Dendritic cell treated with granulocyte-macrophage colony-stimulating factor and Interleukin-4, amounts not matched to agents 40 ng/mL and 50 ng/mL, for 4 days (primary cell): Measurements from ENCODE around the gene HMCN1.

Experiments
- H3K27ac Mint-ChIP-seq: one replicate; pipeline ENCODE4 v1.8.0; 2022; ENCODE audit warnings: mild to moderate bottlenecking, mixed read lengths
- H3K27me3 Mint-ChIP-seq: one replicate; pipeline ENCODE4 v1.8.0; 2022; ENCODE audit warnings: mild to moderate bottlenecking, mixed read lengths
- H3K36me3 Mint-ChIP-seq: one replicate; pipeline ENCODE4 v1.8.0; 2022; ENCODE audit warnings: low read depth, mixed read lengths
- H3K4me1 Mint-ChIP-seq: one replicate; pipeline ENCODE4 v1.8.0; 2022; ENCODE audit warnings: low read depth, mixed read lengths
- H3K4me3 Mint-ChIP-seq: one replicate; pipeline ENCODE4 v1.8.0; 2022; ENCODE audit warnings: mild to moderate bottlenecking, moderate library complexity, mixed read lengths
- H3K9me3 Mint-ChIP-seq: one replicate; pipeline ENCODE4 v1.8.0; 2022; ENCODE audit warnings: mixed read lengths
- intact Hi-C: fragments of 100-400 bp; cut with micrococcal nuclease; formaldehyde crosslinking; loops from one replicate; pipeline ENCODE4 v1.15.0; 2022

HMCN1 gene

DNA sequence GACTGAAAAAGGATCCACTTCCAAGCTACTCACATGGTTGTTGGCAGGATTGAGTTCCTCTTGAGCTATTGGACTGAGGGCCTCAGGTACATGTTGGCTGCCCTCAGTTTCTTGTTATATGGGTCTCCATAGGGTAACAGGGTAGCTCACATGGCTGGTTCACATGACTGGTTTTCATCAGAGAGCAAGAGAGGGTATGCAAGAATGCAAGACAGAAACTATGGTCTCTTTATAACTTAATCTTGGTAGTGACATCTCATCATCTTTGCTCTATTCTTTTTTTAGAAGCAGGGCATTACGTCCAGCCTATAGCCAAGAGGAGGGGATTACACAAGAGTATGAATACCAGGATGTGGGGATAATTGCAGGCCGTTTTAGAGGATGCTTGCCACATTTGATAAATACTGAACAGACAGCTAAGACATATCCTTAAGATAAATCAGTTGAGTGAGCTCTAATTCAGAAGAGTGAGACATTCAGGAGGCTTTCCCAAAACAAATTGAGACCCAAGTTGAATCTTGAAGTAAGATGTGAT, 100.2 kb downstream of the HMCN1 start:
- no peaks in the 10 kb centered on the region for H3K27me3 Mint-ChIP-seq
- intact Hi-C loops = no loop called here
- H3K36me3 Mint-ChIP-seq = no peaks in the 10 kb centered on the region
- no peak overlapping the region for H3K4me3 Mint-ChIP-seq
- no peak overlapping the region for H3K27ac Mint-ChIP-seq
- H3K9me3 Mint-ChIP-seq = no peaks in the 10 kb centered on the region
- H3K4me1 Mint-ChIP-seq = no peaks in the 10 kb centered on the region

DNA sequence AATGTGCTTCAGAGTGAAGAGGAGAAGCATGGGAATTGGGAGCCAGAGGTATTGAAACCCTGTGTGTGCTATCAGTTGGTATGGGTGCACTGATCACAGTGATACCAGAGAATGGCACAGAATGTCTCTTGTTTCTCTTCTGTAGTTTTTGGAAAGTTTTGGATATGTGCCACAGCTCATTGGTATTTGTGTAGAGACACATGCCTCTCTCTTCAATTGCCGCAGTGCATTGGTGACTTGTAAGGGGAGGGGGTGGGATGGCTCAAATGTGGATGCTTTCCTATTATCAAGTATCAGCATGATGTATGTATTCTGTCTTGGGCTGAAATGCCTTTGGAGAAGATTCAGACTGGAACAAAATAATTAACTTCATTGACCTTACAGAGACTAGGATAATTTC, 101.0 kb downstream of the HMCN1 start:
- no peaks in the 10 kb centered on the region for H3K9me3 Mint-ChIP-seq
- H3K27me3 Mint-ChIP-seq = no peaks in the 10 kb centered on the region
- no peak overlapping the region for H3K27ac Mint-ChIP-seq
- no peak overlapping the region for H3K4me3 Mint-ChIP-seq
- no peaks in the 10 kb centered on the region for H3K4me1 Mint-ChIP-seq
- H3K36me3 Mint-ChIP-seq = no peaks in the 10 kb centered on the region
- intact Hi-C loops = no loop called here

GRCh38 chr1:185837711-185838110, 103.5 kb downstream of the HMCN1 start:
- Mint-ChIP-seq H3K27ac (no peak overlapping the region), H3K36me3 (no peaks in the 10 kb centered on the region), H3K4me1 (no peaks in the 10 kb centered on the region), H3K27me3 (no peaks in the 10 kb centered on the region), H3K9me3 (no peaks in the 10 kb centered on the region), H3K4me3 (no peak overlapping the region)
- intact Hi-C loops = no loop called here

GRCh38 chr1:185838111-185838510, 103.9 kb downstream of the HMCN1 start:
- intact Hi-C loops = no loop called here
- Mint-ChIP-seq H3K27ac (no peak overlapping the region), H3K9me3 (no peaks in the 10 kb centered on the region), H3K27me3 (no peaks in the 10 kb centered on the region), H3K4me3 (no peak overlapping the region), H3K4me1 (no peaks in the 10 kb centered on the region), H3K36me3 (no peaks in the 10 kb centered on the region)

- Mint-ChIP-seq H3K4me1 (no peaks in the 10 kb centered on the region), H3K9me3 (no peaks in the 10 kb centered on the region), H3K4me3 (no peak overlapping the region)
Measured at GRCh38 chr1:185840880-185841279, 106.7 kb downstream of the HMCN1 start.

DNA sequence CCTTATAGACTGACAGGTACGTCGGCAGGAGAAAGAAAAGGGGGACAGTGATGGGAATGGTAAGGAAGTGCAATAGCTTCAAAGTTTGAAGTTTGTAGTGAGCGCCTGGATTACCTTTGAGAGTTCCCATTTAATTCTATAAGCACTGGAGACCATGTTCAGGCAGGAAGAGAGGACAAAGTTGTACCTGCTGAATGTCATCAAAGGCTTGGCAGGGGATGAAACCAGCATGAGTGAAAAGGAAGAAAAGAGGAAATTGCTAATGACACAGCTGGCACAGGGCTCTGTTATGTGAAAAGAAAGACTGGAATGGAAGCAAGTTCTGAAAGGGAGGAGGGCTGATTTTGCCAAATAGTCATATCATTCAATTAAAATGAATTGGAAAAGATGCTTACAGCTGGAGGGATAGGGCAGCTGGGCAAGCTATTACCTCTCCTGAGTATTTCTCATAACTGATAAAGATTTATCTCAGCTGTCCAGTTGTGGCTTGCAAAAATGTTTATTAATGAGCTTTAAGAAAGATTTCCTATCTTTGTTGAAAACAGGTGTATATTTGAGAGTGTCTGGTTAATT, 109.2 kb downstream of the HMCN1 start:
- Mint-ChIP-seq H3K27ac (no peak overlapping the region), H3K36me3 (no peaks in the 10 kb centered on the region), H3K9me3 (no peaks in the 10 kb centered on the region), H3K27me3 (no peaks in the 10 kb centered on the region), H3K4me3 (no peak overlapping the region), H3K4me1 (no peaks in the 10 kb centered on the region)
- intact Hi-C loops = no loop called here

More at GRCh38 chr1:185840880-185841279, 106.7 kb downstream of the HMCN1 start:
- H3K36me3 Mint-ChIP-seq = no peaks in the 10 kb centered on the region
- intact Hi-C loops = no loop called here
- H3K27ac Mint-ChIP-seq = no peak overlapping the region
- H3K27me3 Mint-ChIP-seq = no peaks in the 10 kb centered on the region

GRCh38 chr1:185843986-185844385, 109.8 kb downstream of the HMCN1 start:
- H3K9me3 Mint-ChIP-seq = no peaks in the 10 kb centered on the region

DNA sequence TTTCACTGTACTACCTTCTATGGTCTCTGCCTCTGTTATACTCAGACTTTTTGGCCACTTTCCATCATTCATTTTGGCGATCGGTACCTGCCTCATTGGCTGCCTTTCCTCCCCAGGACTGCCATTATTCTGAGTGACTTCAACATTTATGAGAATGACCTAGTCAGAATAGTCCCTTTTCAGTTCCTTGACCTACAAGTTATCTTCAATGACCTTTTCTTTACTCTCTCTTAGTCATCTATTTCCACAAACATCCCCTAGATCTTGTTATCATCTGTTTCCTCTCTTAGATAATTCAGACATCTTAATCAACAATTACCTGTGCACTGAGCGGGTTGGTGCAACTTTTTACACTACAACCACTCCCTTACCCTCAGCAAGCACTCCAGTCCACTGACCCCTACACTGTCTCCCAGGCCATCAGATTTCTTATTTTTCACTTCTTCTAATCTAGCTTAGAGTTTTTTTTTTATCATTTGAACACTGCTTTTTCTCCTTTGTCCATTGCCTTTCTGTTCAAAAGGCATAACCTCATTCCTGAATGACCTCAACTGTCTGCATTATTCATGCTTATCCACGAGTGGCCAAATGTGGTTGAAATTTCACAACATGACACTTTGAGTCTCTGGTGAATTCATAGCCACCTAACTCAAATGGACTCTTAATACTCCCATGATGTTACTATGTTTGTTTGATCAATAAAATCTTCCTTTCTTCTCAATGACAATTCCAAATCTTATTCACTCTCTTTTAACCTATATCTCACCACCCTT, 112.7 kb downstream of the HMCN1 start:
- Mint-ChIP-seq H3K9me3 (no peaks in the 10 kb centered on the region), H3K4me1 (no peaks in the 10 kb centered on the region), H3K27ac (no peak overlapping the region), H3K36me3 (no peaks in the 10 kb centered on the region), H3K4me3 (no peak overlapping the region), H3K27me3 (no peaks in the 10 kb centered on the region)
- intact Hi-C loops = no loop called here

More at GRCh38 chr1:185843986-185844385, 109.8 kb downstream of the HMCN1 start:
- Mint-ChIP-seq H3K27me3 (no peaks in the 10 kb centered on the region), H3K27ac (no peak overlapping the region), H3K4me3 (no peak overlapping the region), H3K4me1 (no peaks in the 10 kb centered on the region), H3K36me3 (no peaks in the 10 kb centered on the region)
- intact Hi-C loops = no loop called here

GRCh38 chr1:185849014-185849413, 114.8 kb downstream of the HMCN1 start:
- Mint-ChIP-seq H3K4me3 (no peak overlapping the region), H3K9me3 (no peaks in the 10 kb centered on the region), H3K27me3 (no peaks in the 10 kb centered on the region), H3K4me1 (no peaks in the 10 kb centered on the region), H3K27ac (no peak overlapping the region), H3K36me3 (no peaks in the 10 kb centered on the region)
- intact Hi-C loops = no loop called here

GRCh38 chr1:185850366-185850765, 116.2 kb downstream of the HMCN1 start:
- Mint-ChIP-seq H3K4me1 (no peaks in the 10 kb centered on the region), H3K4me3 (no peak overlapping the region), H3K36me3 (no peaks in the 10 kb centered on the region), H3K27me3 (no peaks in the 10 kb centered on the region), H3K27ac (no peak overlapping the region), H3K9me3 (no peaks in the 10 kb centered on the region)
- intact Hi-C loops = no loop called here

DNA sequence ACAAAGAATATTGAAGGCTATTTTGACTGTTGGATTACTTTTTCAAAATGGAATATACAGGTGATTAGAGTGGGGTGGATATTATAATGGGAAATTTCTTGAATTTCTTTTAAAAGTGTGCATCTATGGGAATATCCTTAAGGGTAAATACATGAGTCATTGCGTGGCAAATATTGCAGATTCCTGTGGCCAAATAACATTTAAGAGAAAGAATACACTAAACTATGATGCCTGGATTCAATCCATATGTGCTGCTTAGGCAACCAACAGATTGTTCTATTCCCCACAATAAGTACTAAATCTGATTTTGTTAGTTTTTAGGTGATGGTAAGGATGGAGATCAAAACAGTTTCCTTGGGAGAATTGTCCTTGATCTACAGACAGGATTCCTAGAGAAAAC, 119.5 kb downstream of the HMCN1 start:
- no peaks in the 10 kb centered on the region for H3K4me1 Mint-ChIP-seq
- intact Hi-C loops = no loop called here
- H3K36me3 Mint-ChIP-seq = no peaks in the 10 kb centered on the region
- no peaks in the 10 kb centered on the region for H3K9me3 Mint-ChIP-seq
- H3K27ac Mint-ChIP-seq = no peak overlapping the region
- H3K4me3 Mint-ChIP-seq = no peak overlapping the region
- no peaks in the 10 kb centered on the region for H3K27me3 Mint-ChIP-seq

- no peaks in the 10 kb centered on the region for H3K27me3 Mint-ChIP-seq
- H3K27ac Mint-ChIP-seq = no peak overlapping the region
- no peaks in the 10 kb centered on the region for H3K36me3 Mint-ChIP-seq
- H3K4me3 Mint-ChIP-seq = no peak overlapping the region
- no peaks in the 10 kb centered on the region for H3K4me1 Mint-ChIP-seq
- intact Hi-C loops = no loop called here
- no peaks in the 10 kb centered on the region for H3K9me3 Mint-ChIP-seq
Measured at GRCh38 chr1:185856482-185856881, 122.3 kb downstream of the HMCN1 start.

DNA sequence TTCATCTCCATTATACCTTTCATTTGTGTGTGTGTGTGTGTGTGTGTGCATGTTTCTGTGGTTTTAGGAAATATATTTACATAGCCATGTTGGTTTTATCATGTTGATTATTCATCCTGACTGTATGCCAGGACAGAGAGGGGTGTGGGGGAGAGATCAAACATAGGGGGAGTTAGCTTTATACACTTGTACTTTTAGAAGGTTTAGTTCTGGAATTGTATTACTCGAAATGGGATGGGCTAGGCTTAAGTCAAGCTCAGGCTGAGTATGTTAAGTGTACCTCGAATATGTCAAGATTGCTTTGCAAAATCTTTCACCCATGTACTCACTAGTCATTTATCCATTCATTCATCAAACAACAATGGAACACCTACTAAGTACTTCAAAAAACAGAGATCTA, 123.3 kb downstream of the HMCN1 start:
- intact Hi-C loops = no loop called here
- H3K9me3 Mint-ChIP-seq = no peaks in the 10 kb centered on the region
- H3K4me1 Mint-ChIP-seq = no peaks in the 10 kb centered on the region
- H3K36me3 Mint-ChIP-seq = no peaks in the 10 kb centered on the region
- no peak overlapping the region for H3K27ac Mint-ChIP-seq
- no peaks in the 10 kb centered on the region for H3K27me3 Mint-ChIP-seq
- no peak overlapping the region for H3K4me3 Mint-ChIP-seq

DNA sequence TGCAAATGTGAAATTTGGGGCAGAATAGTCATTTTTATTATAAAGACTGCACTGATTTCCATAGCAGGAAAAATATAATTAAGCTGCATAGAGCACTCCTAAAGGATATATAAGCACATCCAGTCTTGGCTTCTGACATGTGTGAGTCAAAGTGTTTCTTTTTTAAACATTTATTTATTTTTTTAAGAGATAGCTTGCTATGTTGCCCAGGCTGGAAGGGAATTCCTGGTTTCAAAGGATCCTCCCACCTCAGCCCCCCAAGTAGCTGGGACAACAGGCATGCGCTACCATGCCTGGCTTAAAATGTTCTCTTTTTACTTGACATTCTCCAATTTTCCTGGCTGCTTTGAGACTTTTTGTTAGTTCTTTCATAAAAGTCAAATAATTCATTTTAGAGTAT, 126.1 kb downstream of the HMCN1 start:
- H3K27ac Mint-ChIP-seq = no peak overlapping the region
- H3K4me3 Mint-ChIP-seq = no peak overlapping the region
- intact Hi-C loops = no loop called here
- H3K4me1 Mint-ChIP-seq = no peaks in the 10 kb centered on the region
- H3K36me3 Mint-ChIP-seq = no peaks in the 10 kb centered on the region
- no peaks in the 10 kb centered on the region for H3K27me3 Mint-ChIP-seq
- no peaks in the 10 kb centered on the region for H3K9me3 Mint-ChIP-seq

- H3K4me3 Mint-ChIP-seq = no peak overlapping the region
- intact Hi-C loops = no loop called here
- no peak overlapping the region for H3K27ac Mint-ChIP-seq
- no peaks in the 10 kb centered on the region for H3K36me3 Mint-ChIP-seq
- no peaks in the 10 kb centered on the region for H3K27me3 Mint-ChIP-seq
- H3K4me1 Mint-ChIP-seq = no peaks in the 10 kb centered on the region
- no peaks in the 10 kb centered on the region for H3K9me3 Mint-ChIP-seq
Measured at GRCh38 chr1:185860859-185861258, 126.7 kb downstream of the HMCN1 start.
